ENCODE data around the gene UCN. TPM values are rescaled to one million over a fixed set of nuclear protein-coding genes. Genes with fewer than 3 reads are reported as not detected.
A peak's percentile ranks its signal among the peaks of the same experiment; 100 is the strongest.

Gene UCN
- total and polyA plus RNA-seq, 2 of the 4 experiments (the other 2 are of a cell fraction) = 0.22 TPM; not detected in 1

DNA sequence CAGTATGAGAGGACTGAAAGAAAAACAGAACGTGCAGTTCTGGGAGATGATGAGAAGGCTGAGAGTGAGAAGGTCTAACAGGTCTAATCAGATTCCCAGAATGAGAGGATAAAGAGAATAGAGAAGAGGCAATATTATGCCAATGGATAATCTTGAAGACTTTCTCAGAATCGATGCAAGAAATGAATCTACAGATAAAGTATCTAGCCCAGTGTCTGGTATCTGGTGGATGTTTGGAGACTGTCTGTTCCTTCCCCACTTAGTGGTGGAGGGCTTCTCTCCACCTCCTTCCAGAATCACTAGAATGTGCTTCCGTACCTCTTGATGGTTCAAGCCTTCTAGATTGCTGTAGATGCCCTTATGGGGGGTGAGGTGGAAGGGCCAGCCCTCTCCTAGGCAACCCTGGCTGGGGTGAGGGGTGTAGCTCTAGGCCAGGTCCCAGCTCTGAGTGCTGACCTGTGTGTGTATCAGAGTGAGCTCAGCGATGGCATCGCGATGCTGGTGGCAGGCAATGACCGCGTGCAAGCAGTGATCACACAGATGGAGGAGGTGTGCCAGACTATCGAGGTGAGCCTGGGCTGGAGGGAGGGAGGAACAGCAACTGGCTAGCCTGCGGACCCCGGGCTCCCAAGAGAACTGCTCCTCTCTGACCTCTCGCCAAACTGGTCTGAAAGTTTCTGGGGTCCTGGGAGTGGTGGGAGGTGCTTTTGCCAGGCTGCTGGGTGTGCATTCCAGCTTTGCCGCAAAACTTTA lies 3.6 kb downstream of the UCN start:
- H3K9me1 ChIP-seq (ENCODE audit: insufficient read depth, low read length) = no peaks in the 10 kb centered on the region; the same call in 1 of the 2 replicates
- H4K91ac ChIP-seq (ENCODE audit: insufficient read depth, low read depth, low read length) = no peak overlapping the region
- H4K5ac ChIP-seq (ENCODE audit: low read depth, low read length) = no peak overlapping the region
- H4K20me1 ChIP-seq (ENCODE audit: insufficient read depth, low read length) = peaks cover 10% of the 10 kb centered on the region
- H3K4me1 ChIP-seq (ENCODE audit: control insufficient read depth, insufficient read depth, low read length) = no peaks in the 10 kb centered on the region; the same call in 1 of the 2 replicates
- in situ Hi-C loops (cut with MboI; ENCODE audit: low sequenced_read_pairs) (no loop called here), dilution Hi-C loops (cut with HindIII; ENCODE audit: low sequenced_read_pairs, unreplicated experiment) (no loop called here), intact Hi-C loops (cut with micrococcal nuclease) (no loop called here)
- peak overlapping the region; percentile 45 for H2AK9ac ChIP-seq (replicated peaks; ENCODE audit: low read depth, low read length, poor library complexity)
- H3K56ac ChIP-seq (ENCODE audit: extremely low read depth, insufficient read depth, low read length) = no peak overlapping the region
- H3K18ac ChIP-seq (ENCODE audit: low read depth, low read length) = no peak overlapping the region
- H3K27ac ChIP-seq (ENCODE audit: insufficient read depth, low read length) = no peak overlapping the region
- H3K14ac ChIP-seq (replicated peaks; ENCODE audit: low read depth, low read length) = no peak overlapping the region
- TF ChIP-seq BHLHE40 (IDR thresholded peaks at IDR 0.05; ENCODE audit: low read depth, low read length) (no peak), MAFK (IDR thresholded peaks at IDR 0.05; ENCODE audit: low read depth, low read length) (no peak), CEBPB (IDR thresholded peaks at IDR 0.05; ENCODE audit: low read depth, low read length) (no peak), RFX5 (IDR thresholded peaks at IDR 0.05; ENCODE audit: low read depth, low read length) (no peak), RAD21 (IDR thresholded peaks at IDR 0.05; ENCODE audit: low read length) (no peak), RCOR1 (IDR thresholded peaks at IDR 0.05; ENCODE audit: insufficient replicate concordance, low read length) (no peak), FOS (IDR thresholded peaks at IDR 0.05; ENCODE audit: low read depth, low read length) (no peak), MAZ (IDR thresholded peaks at IDR 0.05; ENCODE audit: borderline replicate concordance, low read depth, low read length) (no peak), POLR2A (IDR thresholded peaks at IDR 0.05; ENCODE audit: low read depth, low read length) (no peak), NFE2L2 (IDR thresholded peaks at IDR 0.05; ENCODE audit: low read depth, low read length) (no peak), CHD1 (IDR thresholded peaks at IDR 0.05; ENCODE audit: low read depth, low read length) (no peak), MXI1 (IDR thresholded peaks at IDR 0.05; ENCODE audit: borderline replicate concordance, low read depth, low read length) (no peak)
- TF ChIP-seq, protein P1, sequence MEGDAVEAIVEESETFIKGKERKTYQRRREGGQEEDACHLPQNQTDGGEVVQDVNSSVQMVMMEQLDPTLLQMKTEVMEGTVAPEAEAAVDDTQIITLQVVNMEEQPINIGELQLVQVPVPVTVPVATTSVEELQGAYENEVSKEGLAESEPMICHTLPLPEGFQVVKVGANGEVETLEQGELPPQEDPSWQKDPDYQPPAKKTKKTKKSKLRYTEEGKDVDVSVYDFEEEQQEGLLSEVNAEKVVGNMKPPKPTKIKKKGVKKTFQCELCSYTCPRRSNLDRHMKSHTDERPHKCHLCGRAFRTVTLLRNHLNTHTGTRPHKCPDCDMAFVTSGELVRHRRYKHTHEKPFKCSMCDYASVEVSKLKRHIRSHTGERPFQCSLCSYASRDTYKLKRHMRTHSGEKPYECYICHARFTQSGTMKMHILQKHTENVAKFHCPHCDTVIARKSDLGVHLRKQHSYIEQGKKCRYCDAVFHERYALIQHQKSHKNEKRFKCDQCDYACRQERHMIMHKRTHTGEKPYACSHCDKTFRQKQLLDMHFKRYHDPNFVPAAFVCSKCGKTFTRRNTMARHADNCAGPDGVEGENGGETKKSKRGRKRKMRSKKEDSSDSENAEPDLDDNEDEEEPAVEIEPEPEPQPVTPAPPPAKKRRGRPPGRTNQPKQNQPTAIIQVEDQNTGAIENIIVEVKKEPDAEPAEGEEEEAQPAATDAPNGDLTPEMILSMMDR (conservative IDR thresholded peaks at IDR 0.05; ENCODE audit: low read depth, low read length) = no peak
- TF ChIP-seq, protein P2, sequence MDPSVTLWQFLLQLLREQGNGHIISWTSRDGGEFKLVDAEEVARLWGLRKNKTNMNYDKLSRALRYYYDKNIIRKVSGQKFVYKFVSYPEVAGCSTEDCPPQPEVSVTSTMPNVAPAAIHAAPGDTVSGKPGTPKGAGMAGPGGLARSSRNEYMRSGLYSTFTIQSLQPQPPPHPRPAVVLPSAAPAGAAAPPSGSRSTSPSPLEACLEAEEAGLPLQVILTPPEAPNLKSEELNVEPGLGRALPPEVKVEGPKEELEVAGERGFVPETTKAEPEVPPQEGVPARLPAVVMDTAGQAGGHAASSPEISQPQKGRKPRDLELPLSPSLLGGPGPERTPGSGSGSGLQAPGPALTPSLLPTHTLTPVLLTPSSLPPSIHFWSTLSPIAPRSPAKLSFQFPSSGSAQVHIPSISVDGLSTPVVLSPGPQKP (IDR thresholded peaks at IDR 0.05; ENCODE audit: borderline replicate concordance, low read depth, low read length) = no peak
- TF ChIP-seq, protein P3, sequence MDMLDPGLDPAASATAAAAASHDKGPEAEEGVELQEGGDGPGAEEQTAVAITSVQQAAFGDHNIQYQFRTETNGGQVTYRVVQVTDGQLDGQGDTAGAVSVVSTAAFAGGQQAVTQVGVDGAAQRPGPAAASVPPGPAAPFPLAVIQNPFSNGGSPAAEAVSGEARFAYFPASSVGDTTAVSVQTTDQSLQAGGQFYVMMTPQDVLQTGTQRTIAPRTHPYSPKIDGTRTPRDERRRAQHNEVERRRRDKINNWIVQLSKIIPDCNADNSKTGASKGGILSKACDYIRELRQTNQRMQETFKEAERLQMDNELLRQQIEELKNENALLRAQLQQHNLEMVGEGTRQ (IDR thresholded peaks at IDR 0.05; ENCODE audit: low read depth, low read length) = no peak
- CTCF ChIA-PET = interaction anchor here (1.6 kb wide), 1 partner anchor 41 kb away, joined by 8 read pairs; the partner anchor contains the start of gene SLC30A3
- H3K9ac ChIP-seq (ENCODE audit: low read depth, low read length) = no peak overlapping the region
- no peak overlapping the region for H2BK120ac ChIP-seq (ENCODE audit: low read depth, low read length)
- H3K27me3 ChIP-seq (ENCODE audit: control insufficient read depth, insufficient read depth, low read length) = peaks cover 41% of the 10 kb centered on the region
- H3K9me3 ChIP-seq (ENCODE audit: control insufficient read depth, insufficient read depth, low read length) = no peaks in the 10 kb centered on the region; the same call in 1 of the 2 replicates
- no peak overlapping the region for H2BK15ac ChIP-seq (ENCODE audit: low read depth, low read length)
- no TSS peak for BruUV-seq (replicated peaks)
- DNase-seq (no peak), ATAC-seq (ENCODE audit: low read depth) (no peak)
- POLR2A ChIA-PET (ENCODE audit: unreplicated experiment) = no interaction called here
- H3K23ac ChIP-seq (ENCODE audit: low read depth, low read length) = no peak overlapping the region
- H2BK20ac ChIP-seq (ENCODE audit: low read depth, low read length) = no peak overlapping the region
- H2AK5ac ChIP-seq (ENCODE audit: low read depth, low read length) = no peak overlapping the region
- no peak overlapping the region for H2AFZ ChIP-seq (replicated peaks; ENCODE audit: low read length, poor library complexity)
- H3K36me3 ChIP-seq (ENCODE audit: control insufficient read depth, insufficient read depth, low read length) = peaks cover 6% of the 10 kb centered on the region
- no peak overlapping the region for H3K4me3 ChIP-seq (ENCODE audit: insufficient read depth, low read depth, low read length)
- no peaks in the 10 kb centered on the region for H3K79me1 ChIP-seq (ENCODE audit: low read depth in 1 of 2, low read length in 2 of 2)
- no peak overlapping the region for H3K4ac ChIP-seq (ENCODE audit: low read depth, low read length)
- H4K8ac ChIP-seq (ENCODE audit: low read depth in 2 of 2, low read length in 2 of 2) = no peak overlapping the region
- no peak overlapping the region for H3K4me2 ChIP-seq (ENCODE audit: low read depth, low read length)
- H2BK5ac ChIP-seq (ENCODE audit: low read depth, low read length, poor library complexity, severe bottlenecking) = no peak overlapping the region
- WGBS, 2 experiments (ENCODE audit: extremely low coverage in 2 of 2, insufficient read length in 1 of 2) = 76% methylated on average over 7 of the region's 13 CpGs; no CpG with 5 or more reads in 1 of the 2 experiments

All from IMR-90 (cell line).